MCF 10A (cell line): Measurements from ENCODE around the gene PNPLA2. TPM values are rescaled to one million over a fixed set of nuclear protein-coding genes. Genes with fewer than 3 reads are reported as not detected.

Source experiments
- BruUV-seq: library from RNA; stranded (reverse); fragments of 400-500 nt; replicated peaks from 2 replicates; lab custom pipeline; 2021; lab: Mats Ljungman, UMichigan
- CTCF ChIA-PET: fragments of 300-600 bp; sonication (Branson Sonifier 250); formaldehyde crosslinking; extraction: SDS; loops from one replicate; lab custom pipeline; 2021; ENCODE audit warnings: antibody characterized with exemption, inconsistent platforms; lab: Yijun Ruan, JAX
- POLR2A ChIA-PET: fragments of 300-600, 350-650 bp; sonication (Branson Sonifier 250); formaldehyde crosslinking; extraction: SDS; loops from one replicate; lab custom pipeline; 2020; ENCODE audit warnings: antibody characterized with exemption, inconsistent platforms; lab: Yijun Ruan, JAX
- DNase-seq: peaks from one replicate; pipeline ENCODE4 v3.0.0-alpha.2; 2018; ENCODE audit not compliant: unreplicated experiment
- H3K27ac Mint-ChIP-seq: one replicate; pipeline ENCODE4 v1.8.0; 2022; ENCODE audit warnings: mild to moderate bottlenecking, low read depth, mixed read lengths; ENCODE audit not compliant: unreplicated experiment
- H3K27me3 Mint-ChIP-seq: one replicate; pipeline ENCODE4 v1.8.0; 2022; ENCODE audit warnings: mixed read lengths; ENCODE audit not compliant: insufficient read depth, unreplicated experiment
- H3K36me3 Mint-ChIP-seq: one replicate; pipeline ENCODE4 v1.8.0; 2022; ENCODE audit warnings: mild to moderate bottlenecking, moderate library complexity, mixed read lengths; ENCODE audit not compliant: insufficient read depth, unreplicated experiment
- H3K4me1 Mint-ChIP-seq: one replicate; pipeline ENCODE4 v1.8.0; 2022; ENCODE audit warnings: mixed read lengths; ENCODE audit not compliant: insufficient read depth, unreplicated experiment
- H3K4me3 Mint-ChIP-seq: one replicate; pipeline ENCODE4 v1.8.0; 2022; ENCODE audit warnings: mild to moderate bottlenecking, moderate library complexity, mixed read lengths; ENCODE audit not compliant: unreplicated experiment
- H3K9me3 Mint-ChIP-seq: one replicate; pipeline ENCODE4 v1.8.0; 2022; ENCODE audit warnings: mixed read lengths; ENCODE audit not compliant: unreplicated experiment
- intact Hi-C: fragments of 100-400 bp; cut with micrococcal nuclease; formaldehyde crosslinking; loops from 2 replicates; pipeline ENCODE4 v1.14.1; 2022
- total RNA-seq: library from RNA; stranded (reverse); gene quantifications from 2 replicates; pipeline ENCODE4 v1.2.3, GENCODE V29; 2022
- TF ChIP-seq, protein P1 (sequence below): fragments of 200-600 bp; IDR thresholded peaks from one replicate; pipeline ENCODE4 v1.8.0; 2022; ENCODE audit warnings: antibody characterized with exemption, mild to moderate bottlenecking; ENCODE audit not compliant: unreplicated experiment

Gene PNPLA2
- total RNA-seq, 1 experiment from 2014 or later = 112 TPM

DNA sequence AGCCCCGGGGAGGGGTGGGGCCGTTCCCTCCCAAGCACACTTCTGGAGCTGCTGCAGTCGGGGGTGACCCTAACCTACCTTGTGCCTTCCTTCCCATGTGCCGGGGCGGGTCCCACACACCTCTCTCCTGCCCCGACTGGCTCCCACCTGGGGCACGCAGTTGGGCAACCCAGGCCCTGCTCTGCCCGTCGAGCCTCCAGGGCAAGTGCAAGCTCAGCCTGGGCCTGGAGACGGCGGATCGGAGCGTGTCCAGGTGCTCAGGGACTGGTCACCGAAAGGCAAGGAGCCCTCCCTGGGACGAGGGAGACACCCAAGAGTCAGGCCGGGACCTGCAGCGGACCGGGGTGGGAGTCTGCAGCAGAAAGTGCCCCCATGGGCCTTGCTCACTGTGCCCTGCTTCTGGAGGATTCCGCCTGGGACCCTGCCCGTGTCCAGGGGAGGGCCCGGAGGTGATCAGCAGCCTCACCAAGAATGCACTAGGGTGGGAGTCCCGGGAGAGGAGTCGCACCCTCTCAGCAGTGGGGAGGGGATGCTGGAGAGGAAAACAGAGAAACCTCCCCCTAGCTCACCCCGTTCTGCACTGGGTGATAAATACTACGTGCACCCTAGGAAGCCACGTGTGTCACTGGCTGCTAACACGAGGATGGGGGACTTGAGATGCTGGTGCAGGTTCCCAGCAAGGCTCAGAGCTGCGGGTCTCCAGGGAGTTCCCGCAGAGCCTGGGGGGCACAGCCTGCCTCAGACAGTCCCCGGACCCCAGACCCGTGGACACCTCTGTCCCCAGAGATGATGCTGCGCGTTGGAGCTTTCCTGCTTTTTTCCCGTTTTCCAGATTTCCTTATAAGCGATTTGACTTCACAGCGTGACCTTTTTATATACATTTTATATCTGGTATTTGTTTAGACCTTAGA lies 36.2 kb upstream of the PNPLA2 start:
- intact Hi-C loops = no loop called here
- BruUV-seq = no TSS peak

DNA sequence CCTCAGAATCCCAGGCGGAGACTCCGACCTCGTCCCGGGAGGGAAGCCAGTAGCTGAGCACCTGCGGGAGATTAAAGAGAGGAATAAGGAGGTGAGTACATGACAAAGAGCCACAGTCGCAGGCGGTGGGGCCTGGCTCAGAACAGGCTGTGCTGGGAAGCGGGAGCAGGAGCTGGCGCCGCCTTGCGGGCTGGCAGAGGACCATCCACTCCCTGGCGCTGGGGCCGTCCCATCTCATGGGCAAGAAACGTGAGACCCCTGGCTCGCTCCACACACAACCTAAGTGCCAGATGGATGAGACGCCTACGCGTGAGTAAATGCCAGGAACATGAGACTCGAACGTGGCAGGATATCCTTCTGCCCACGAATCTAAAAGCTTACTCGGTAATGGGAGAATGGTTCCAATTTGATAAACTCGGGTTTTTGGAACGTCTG lies 35.1 kb upstream of the PNPLA2 start:
- peak; percentile 80 for DNase-seq
- CTCF ChIA-PET = interaction anchor here (0.6 to 1.6 kb wide), 8 partner anchors 10 to 205 kb away, joined by 3 to 5 read pairs (median 3); no protein-coding TSS in a partner anchor
- Mint-ChIP-seq H3K9me3 (no peaks in the 10 kb centered on the region), H3K4me1 (no peaks in the 10 kb centered on the region), H3K36me3 (peaks cover 9% of the 10 kb centered on the region), H3K27ac (no peak overlapping the region), H3K4me3 (no peak overlapping the region), H3K27me3 (no peaks in the 10 kb centered on the region)
- BruUV-seq = no TSS peak
- POLR2A ChIA-PET = interaction anchor here (0.6 to 2.1 kb wide), 8 partner anchors 11 to 770 kb away, joined by 3 to 9 read pairs (median 3); partner anchors contain the start of gene TALDO1
- TF ChIP-seq, protein P1, sequence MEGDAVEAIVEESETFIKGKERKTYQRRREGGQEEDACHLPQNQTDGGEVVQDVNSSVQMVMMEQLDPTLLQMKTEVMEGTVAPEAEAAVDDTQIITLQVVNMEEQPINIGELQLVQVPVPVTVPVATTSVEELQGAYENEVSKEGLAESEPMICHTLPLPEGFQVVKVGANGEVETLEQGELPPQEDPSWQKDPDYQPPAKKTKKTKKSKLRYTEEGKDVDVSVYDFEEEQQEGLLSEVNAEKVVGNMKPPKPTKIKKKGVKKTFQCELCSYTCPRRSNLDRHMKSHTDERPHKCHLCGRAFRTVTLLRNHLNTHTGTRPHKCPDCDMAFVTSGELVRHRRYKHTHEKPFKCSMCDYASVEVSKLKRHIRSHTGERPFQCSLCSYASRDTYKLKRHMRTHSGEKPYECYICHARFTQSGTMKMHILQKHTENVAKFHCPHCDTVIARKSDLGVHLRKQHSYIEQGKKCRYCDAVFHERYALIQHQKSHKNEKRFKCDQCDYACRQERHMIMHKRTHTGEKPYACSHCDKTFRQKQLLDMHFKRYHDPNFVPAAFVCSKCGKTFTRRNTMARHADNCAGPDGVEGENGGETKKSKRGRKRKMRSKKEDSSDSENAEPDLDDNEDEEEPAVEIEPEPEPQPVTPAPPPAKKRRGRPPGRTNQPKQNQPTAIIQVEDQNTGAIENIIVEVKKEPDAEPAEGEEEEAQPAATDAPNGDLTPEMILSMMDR = peak; percentile 64
- intact Hi-C loops = no loop called here

More for the DNA sequence above, 36.2 kb upstream of the PNPLA2 start:
- Mint-ChIP-seq H3K9me3 (no peaks in the 10 kb centered on the region), H3K27me3 (no peaks in the 10 kb centered on the region), H3K36me3 (peaks cover 9% of the 10 kb centered on the region), H3K4me1 (no peaks in the 10 kb centered on the region), H3K4me3 (no peak overlapping the region), H3K27ac (no peak overlapping the region)
- no peak for DNase-seq
- POLR2A ChIA-PET = interaction anchor here (1.1 to 2.1 kb wide), 4 partner anchors 13 to 56 kb away, joined by 3 to 9 read pairs (median 6); partner anchors contain the start of gene TALDO1
- TF ChIP-seq, protein P1 = no peak
- CTCF ChIA-PET = interaction anchor here (0.5 to 1.3 kb wide), 6 partner anchors 10 to 254 kb away, joined by 3 to 5 read pairs (median 3); no protein-coding TSS in a partner anchor

DNA sequence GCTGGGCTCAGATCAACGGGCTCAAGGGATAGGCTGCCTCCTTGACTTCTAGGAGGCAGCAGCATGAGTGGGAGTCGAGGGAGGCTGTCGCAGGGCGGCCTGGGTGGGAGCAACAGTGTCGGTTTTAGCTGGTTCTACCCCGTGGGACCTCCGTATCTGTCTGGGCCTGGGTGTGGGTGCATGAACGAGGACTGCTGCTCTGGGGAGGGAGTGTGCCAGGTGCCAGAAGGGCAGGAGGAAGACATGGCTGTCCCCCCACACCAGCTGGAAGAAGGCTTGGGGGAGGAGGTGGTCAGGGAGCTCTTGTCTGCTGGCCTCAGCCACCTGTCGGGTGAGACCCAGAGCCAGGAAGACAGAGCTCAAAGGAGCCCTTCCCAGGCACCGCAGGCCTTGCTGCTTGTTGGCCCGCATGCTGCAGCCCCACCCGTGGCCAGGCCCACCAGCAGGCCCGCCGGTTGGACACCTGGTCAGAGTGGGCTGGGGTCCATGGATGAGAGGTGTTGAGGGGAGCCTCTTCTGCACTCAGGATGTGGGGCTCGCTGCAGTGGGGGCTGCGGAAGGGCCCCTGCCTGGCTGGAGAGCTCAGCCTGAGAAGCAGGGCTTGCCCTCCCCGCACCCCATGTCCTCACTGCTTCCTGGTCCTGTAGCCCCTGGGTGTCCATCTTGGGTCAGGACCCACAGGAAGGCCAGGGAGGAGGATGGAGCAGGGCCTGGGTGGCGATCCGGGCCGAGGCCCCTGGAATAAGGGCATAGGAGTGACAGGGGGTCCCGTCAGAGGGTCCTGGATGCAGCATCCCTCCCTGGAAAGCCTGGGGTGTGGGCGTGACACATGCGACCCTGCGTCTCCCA lies 32.3 kb upstream of the PNPLA2 start:
- POLR2A ChIA-PET = interaction anchor here (0.7 to 1.7 kb wide), 5 partner anchors 9 to 92 kb away, joined by 3 to 6 read pairs (median 4); partner anchors contain the start of genes DEAF1, GATD1 and RPLP2
- H3K4me1 Mint-ChIP-seq = no peaks in the 10 kb centered on the region
- intact Hi-C loops = no loop called here
- no peak overlapping the region for H3K4me3 Mint-ChIP-seq
- H3K27ac Mint-ChIP-seq = no peak overlapping the region
- no peaks in the 10 kb centered on the region for H3K27me3 Mint-ChIP-seq
- no peaks in the 10 kb centered on the region for H3K9me3 Mint-ChIP-seq
- TF ChIP-seq, protein P1 = no peak
- CTCF ChIA-PET = interaction anchor here (0.8 kb wide), 1 partner anchor 198 kb away, joined by 4 read pairs; no protein-coding TSS in a partner anchor
- no peak for DNase-seq
- peaks cover 15% of the 10 kb centered on the region for H3K36me3 Mint-ChIP-seq
- no TSS peak for BruUV-seq
